ENCODE results near the gene TNNC2.

GRCh38 chr20:45873409-45874103 lies 46.4 kb upstream of the TNNC2 start:
- TF ChIP-seq POLR2A (IDR thresholded peaks at IDR 0.05) (no peak), CTCF (IDR thresholded peaks at IDR 0.05 in 4 of 5, conservative IDR thresholded peaks at IDR 0.05 in 1 of 5) (no peak)
